GM21447 (cell line): ENCODE measurements around the gene ZBP1.

Experiments
- ATAC-seq: cut with Tn5 transposase; IDR thresholded peaks from one replicate; pipeline ENCODE4 v1.9.1; 2021; ENCODE audit not compliant: unreplicated experiment

ZBP1 gene

GRCh38 chr20:57619051-57619831 is 985 bp downstream of the ZBP1 start:
- ATAC-seq = peak; percentile 64

GRCh38 chr20:57618764-57619050 is 1.5 kb downstream of the ZBP1 start:
- ATAC-seq = no peak

- ATAC-seq = no peak
Measured at GRCh38 chr20:57618091-57618763, 2.0 kb downstream of the ZBP1 start.

GRCh38 chr20:57617079-57617795 is 3.0 kb downstream of the ZBP1 start:
- ATAC-seq = no peak

- ATAC-seq = no peak
Measured at GRCh38 chr20:57616143-57616951, 3.9 kb downstream of the ZBP1 start.

GRCh38 chr20:57615445-57615811 is 4.8 kb downstream of the ZBP1 start:
- ATAC-seq = no peak

GRCh38 chr20:57614490-57615444 is 5.5 kb downstream of the ZBP1 start:
- ATAC-seq = no peak

- ATAC-seq = no peak
Measured at GRCh38 chr20:57613481-57613921, 6.7 kb downstream of the ZBP1 start.

- ATAC-seq = no peak
Measured at GRCh38 chr20:57612916-57613315, 7.3 kb downstream of the ZBP1 start.

- ATAC-seq = no peak
Measured at GRCh38 chr20:57612436-57612835, 7.8 kb downstream of the ZBP1 start.

- ATAC-seq = no peak
Measured at GRCh38 chr20:57611586-57612311, 8.5 kb downstream of the ZBP1 start.

- no peak for ATAC-seq
Measured at GRCh38 chr20:57610261-57610952, 9.8 kb downstream of the ZBP1 start.

GRCh38 chr20:57609842-57610167 is 10.4 kb downstream of the ZBP1 start:
- ATAC-seq = no peak

- ATAC-seq = no peak
Measured at GRCh38 chr20:57609086-57609841, 11.0 kb downstream of the ZBP1 start.

- no peak for ATAC-seq
Measured at GRCh38 chr20:57608516-57608915, 11.7 kb downstream of the ZBP1 start.

GRCh38 chr20:57605878-57606277 is 14.3 kb downstream of the ZBP1 start:
- ATAC-seq = no peak

- ATAC-seq = no peak
Measured at GRCh38 chr20:57605045-57605444, 15.2 kb downstream of the ZBP1 start.

GRCh38 chr20:57603120-57603519 is 17.1 kb downstream of the ZBP1 start:
- ATAC-seq = no peak
